Pericardium fibroblast (primary cell): Measurements from ENCODE around the gene GBA2. TPM values are rescaled to one million over a fixed set of nuclear protein-coding genes. Genes with fewer than 3 reads are reported as not detected.

Source experiments
- total RNA-seq: library from RNA; depleted of rRNA; stranded (reverse); fragments of >200 nt; gene quantifications from 2 replicates; pipeline ENCODE4 v1.2.3, GENCODE V29; 2015

GBA2 gene
- 18.2 and 22.5 TPM in 2 replicates for total RNA-seq

GRCh38 chr9:35748858-35749514, at the start of gene GBA2, which contains the start of gene RGP1:
Gene GBA2 (minus strand): TSS chr9:35749228. CDS start chr9:35748704, 524 bp downstream.
Gene RGP1 (plus strand): TSS chr9:35749287. CDS start chr9:35749756, 469 bp downstream.

GRCh38 chr9:35791297-35791921, 42.4 kb upstream of the GBA2 start, which contains the start of gene NPR2:
Gene NPR2 (plus strand): TSS chr9:35791591. CDS start chr9:35792409, 818 bp downstream.

DNA sequence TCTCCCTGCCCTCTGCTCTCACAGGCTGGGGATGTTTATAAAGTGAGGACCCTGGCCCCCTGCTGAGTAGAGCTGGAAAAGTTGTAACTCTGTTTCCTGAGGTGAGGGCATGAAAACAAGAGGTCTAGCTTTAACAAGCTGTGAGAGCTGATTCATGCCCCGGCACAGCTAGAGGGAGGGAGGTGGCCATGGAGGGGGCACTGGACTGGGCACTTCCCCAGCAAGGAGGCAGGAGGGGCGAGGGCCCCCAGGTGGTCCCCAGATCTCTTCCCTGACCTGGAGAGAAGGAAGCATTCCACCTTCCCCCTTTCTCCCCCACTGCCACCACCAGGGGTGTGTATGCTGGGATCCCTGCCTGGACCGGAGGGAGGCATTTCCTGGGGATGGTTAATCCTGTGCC, 5.2 kb upstream of the GBA2 start, which contains the start of gene MSMP:
MSMP (minus strand) TSS at position 13 of the 400 bp plus-strand sequence. CDS start 147 bp downstream, outside the sequence.

GRCh38 chr9:35732185-35732799, 16.7 kb downstream of the GBA2 start, which contains the start of the genes CREB3 and TLN1:
Gene CREB3 (plus strand): TSS chr9:35732666. CDS start chr9:35732773, 107 bp downstream.
Gene TLN1 (minus strand): TSS chr9:35732195. CDS start chr9:35725694, 6,501 bp downstream.

GRCh38 chr9:35689542-35690293, 59.3 kb downstream of the GBA2 start, which contains the start of gene TPM2:
Gene TPM2 (minus strand): TSS chr9:35689925. CDS start chr9:35689817, 108 bp downstream.

Other genes starting within 250 kb of the GBA2 start
- 20.8 and 31.1 TPM in 2 replicates for gene TESK1, start 144.0 kb downstream of the GBA2 start, total RNA-seq
- gene CD72, start 130.8 kb downstream of the GBA2 start, total RNA-seq: 1.6 and 2.2 TPM in 2 replicates
- gene SIT1, start 98.3 kb downstream of the GBA2 start, total RNA-seq: not detected in 2 replicates
- gene RMRP, start 91.2 kb downstream of the GBA2 start, total RNA-seq: 6,385 and 12,356 TPM in 2 replicates
- gene CCDC107, start 90.9 kb downstream of the GBA2 start, total RNA-seq: 18.2 and 31.6 TPM in 2 replicates
- gene ARHGEF39, start 84.0 kb downstream of the GBA2 start, total RNA-seq: 0.23 and 1.5 TPM in 2 replicates
- 0.77 and 2.9 TPM in 2 replicates for gene CA9, start 75.3 kb downstream of the GBA2 start, total RNA-seq
- 655 and 1,286 TPM in 2 replicates for gene TPM2, start 59.3 kb downstream of the GBA2 start, total RNA-seq
- gene TLN1, start 17.0 kb downstream of the GBA2 start, total RNA-seq: 204 and 344 TPM in 2 replicates
- gene CREB3, start 16.6 kb downstream of the GBA2 start, total RNA-seq: 50.4 and 62.5 TPM in 2 replicates
- gene RGP1, start 59 bp upstream of the GBA2 start, total RNA-seq: 11.3 and 14.5 TPM in 2 replicates
- not detected in 2 replicates for gene MSMP, start 5.0 kb upstream of the GBA2 start, total RNA-seq
- 13.5 and 17.3 TPM in 2 replicates for gene NPR2, start 42.4 kb upstream of the GBA2 start, total RNA-seq
- gene SPAG8, start 63.0 kb upstream of the GBA2 start, total RNA-seq: 0.09 and 0.82 TPM in 2 replicates
- gene HINT2, start 65.8 kb upstream of the GBA2 start, total RNA-seq: 14.8 and 17.4 TPM in 2 replicates
- not detected in 2 replicates for gene FAM221B, start 79.5 kb upstream of the GBA2 start, total RNA-seq
- gene TMEM8B, start 80.0 kb upstream of the GBA2 start, total RNA-seq: 5.8 and 6.0 TPM in 2 replicates
- not detected in 2 replicates for gene OR13J1, start 121.2 kb upstream of the GBA2 start, total RNA-seq
- 1.4 and 3.3 TPM in 2 replicates for gene HRCT1, start 157.0 kb upstream of the GBA2 start, total RNA-seq
- gene SPAAR, start 160.3 kb upstream of the GBA2 start, total RNA-seq: 1.3 TPM in 1 of 2 replicates, not detected in the other
- not detected in 2 replicates for gene OR2S2, start 208.9 kb upstream of the GBA2 start, total RNA-seq